Esophagus (tissue), 2 donors: Measurements from ENCODE around the gene SRC. TPM values are rescaled to one million over a fixed set of nuclear protein-coding genes. Genes with fewer than 3 reads are reported as not detected.
"Not testable (repeated sequence)": the region's sequence is repeated elsewhere in the genome, so short reads cannot be mapped to it uniquely, and the experiment has no call there.

Source experiments
- H3K27ac ChIP-seq, 2 donors: one replicate each; pipeline ENCODE4 v1.5.1; 2013; ENCODE audit warnings: low read depth in 2 of 2, mild to moderate bottlenecking in 2 of 2, inconsistent platforms in 1 of 2, low read length in 1 of 2, moderate library complexity in 1 of 2
- H3K27me3 ChIP-seq, 2 donors: one replicate each; pipeline ENCODE4 v1.6.1; 2013; ENCODE audit warnings: low read length in 2 of 2, control low read depth in 1 of 2, mild to moderate bottlenecking in 1 of 2; ENCODE audit not compliant: insufficient read depth in 2 of 2, control insufficient read depth in 1 of 2
- H3K36me3 ChIP-seq, 2 donors: one replicate each; pipeline ENCODE4 v1.6.1; 2013; ENCODE audit warnings: low read length in 1 of 2; ENCODE audit not compliant: control insufficient read depth in 2 of 2, insufficient read depth in 2 of 2
- H3K4me1 ChIP-seq, 2 donors: one replicate each; pipeline ENCODE4 v1.6.1; 2013; ENCODE audit warnings: low read length in 1 of 2; ENCODE audit not compliant: control insufficient read depth in 2 of 2, insufficient read depth in 2 of 2
- H3K4me3 ChIP-seq, 2 donors: one replicate each; pipeline ENCODE4 v1.5.1; 2013; ENCODE audit warnings: low read length in 2 of 2, mild to moderate bottlenecking in 2 of 2, low read depth in 1 of 2, moderate library complexity in 1 of 2
- H3K9me3 ChIP-seq, 2 donors: one replicate each; pipeline ENCODE4 v1.6.1; 2013; ENCODE audit warnings: mild to moderate bottlenecking in 2 of 2, low read depth in 1 of 2, low read length in 1 of 2, moderate library complexity in 1 of 2; ENCODE audit not compliant: control insufficient read depth in 2 of 2, insufficient read depth in 1 of 2
- WGBS, 2 donors: extraction: QIAGEN DNeasy Blood & Tissue Kit; methylation state at CpG; one replicate each; pipeline ENCODE4 v1.1.7; 2013; 5-methylcytosine and 5-hydroxymethylcytosine counted together
- polyA plus RNA-seq, 2 donors: library from polyadenylated mRNA; stranded (reverse); fragments of 200-250 nt; gene quantifications; one replicate each; pipeline ENCODE4 v1.2.3, GENCODE V29; 2013
- donor health status: healthy with polysubstance abuse.
- donor health status: Bipolar disorder and iron deficiency.

The SRC gene
- polyA plus RNA-seq, 2 donors: 26.9 to 59.4 TPM

- Histone ChIP-seq H3K9me3 (no peaks in the 10 kb centered on the region), H3K27me3 (no peaks in the 10 kb centered on the region), H3K36me3 (no peaks in the 10 kb centered on the region), H3K27ac (no peak overlapping the region), H3K4me1 (peaks cover 5 to 12% of the 10 kb centered on the region in 2 donors), H3K4me3 (no peak overlapping the region)
- WGBS, 2 donors: 86 to 88% methylated on average over 16 of the region's 16 CpGs
These were observed 12.1 kb upstream of the SRC start for GRCh38 chr20:37333848-37334318.

GRCh38 chr20:37334450-37334849 is 11.5 kb upstream of the SRC start:
- Histone ChIP-seq H3K9me3 (no peaks in the 10 kb centered on the region), H3K27ac (no peak overlapping the region), H3K4me3 (no peak overlapping the region), H3K36me3 (no peaks in the 10 kb centered on the region), H3K4me1 (peaks cover 5 to 12% of the 10 kb centered on the region in 2 donors), H3K27me3 (no peaks in the 10 kb centered on the region)
- 96 to 100% methylated on average over 2 of the region's 2 CpGs for WGBS, 2 donors

- H3K27ac ChIP-seq: peak overlapping the region; percentile 14 to 17
- no peaks in the 10 kb centered on the region for H3K9me3 ChIP-seq
- H3K4me1 ChIP-seq: peaks cover 5 to 12% of the 10 kb centered on the region in 2 donors
- WGBS, 2 donors: 48 to 59% methylated on average over 15 of the region's 15 CpGs
- H3K4me3 ChIP-seq: no peak overlapping the region
- no peaks in the 10 kb centered on the region for H3K36me3 ChIP-seq
- H3K27me3 ChIP-seq: no peaks in the 10 kb centered on the region
These were observed 10.1 kb upstream of the SRC start for GRCh38 chr20:37335642-37336368.

GRCh38 chr20:37336369-37337207 is 9.4 kb upstream of the SRC start:
- H3K9me3 ChIP-seq: no peaks in the 10 kb centered on the region
- H3K27me3 ChIP-seq: no peaks in the 10 kb centered on the region
- peak overlapping the region; percentile 14 to 17 for H3K27ac ChIP-seq
- H3K4me3 ChIP-seq: no peak overlapping the region
- H3K36me3 ChIP-seq: no peaks in the 10 kb centered on the region
- WGBS, 2 donors: 37 to 44% methylated on average over 7 to 11 of the region's 11 CpGs
- peaks cover 5 to 12% of the 10 kb centered on the region in 2 donors for H3K4me1 ChIP-seq

GRCh38 chr20:37337208-37337991 is 8.5 kb upstream of the SRC start:
- no peaks in the 10 kb centered on the region for H3K36me3 ChIP-seq
- no peaks in the 10 kb centered on the region for H3K9me3 ChIP-seq
- peak overlapping the region in 1 of 2 donors; percentile 53 for H3K27ac ChIP-seq
- 81 to 85% methylated on average over 8 of the region's 8 CpGs for WGBS, 2 donors
- H3K27me3 ChIP-seq: no peaks in the 10 kb centered on the region
- no peak overlapping the region for H3K4me3 ChIP-seq
- H3K4me1 ChIP-seq: peaks cover 0 to 7% of the 10 kb centered on the region in 2 donors

GRCh38 chr20:37338380-37338779 is 7.6 kb upstream of the SRC start:
- WGBS, 2 donors: 94% methylated on average over 8 of the region's 8 CpGs
- H3K27ac ChIP-seq, H3K4me3 ChIP-seq, H3K36me3 ChIP-seq, H3K27me3 ChIP-seq, H3K9me3 ChIP-seq: not testable (repeated sequence)
- peaks cover 0 to 11% of the 10 kb centered on the region in 2 donors for H3K4me1 ChIP-seq

- no peaks in the 10 kb centered on the region for H3K36me3 ChIP-seq
- no peak overlapping the region for H3K4me3 ChIP-seq
- no peak overlapping the region for H3K27ac ChIP-seq
- no peaks in the 10 kb centered on the region for H3K9me3 ChIP-seq
- peaks cover 0 to 17% of the 10 kb centered on the region in 2 donors for H3K4me1 ChIP-seq
- 72 to 81% methylated on average over 4 of the region's 4 CpGs for WGBS, 2 donors
- H3K27me3 ChIP-seq: no peaks in the 10 kb centered on the region
These were observed 6.7 kb upstream of the SRC start for GRCh38 chr20:37339208-37339607.

GRCh38 chr20:37339764-37340109 is 6.2 kb upstream of the SRC start:
- not testable (repeated sequence) for H3K27me3 ChIP-seq, H3K4me3 ChIP-seq, H3K36me3 ChIP-seq, H3K9me3 ChIP-seq, H3K27ac ChIP-seq
- WGBS, 2 donors: 86 to 89% methylated on average over 7 of the region's 7 CpGs
- peaks cover 0 to 20% of the 10 kb centered on the region in 2 donors for H3K4me1 ChIP-seq

GRCh38 chr20:37340998-37341397 is 4.9 kb upstream of the SRC start:
- H3K4me1 ChIP-seq: peaks cover 0 to 21% of the 10 kb centered on the region in 2 donors
- no peak overlapping the region for H3K27ac ChIP-seq
- no peak overlapping the region for H3K4me3 ChIP-seq
- WGBS, 2 donors: 88 to 94% methylated on average over 6 of the region's 6 CpGs
- H3K36me3 ChIP-seq: no peaks in the 10 kb centered on the region
- no peaks in the 10 kb centered on the region for H3K27me3 ChIP-seq
- no peaks in the 10 kb centered on the region for H3K9me3 ChIP-seq
